ENCODE measurements around the gene TLE1.

Gene TLE1

GRCh38 chr9:81549500-81550206 lies 139.7 kb downstream of the TLE1 start:
- peak overlapping the region; percentile 76; the same call in 1 of the 2 replicates for H3K27ac ChIP-seq
- TF ChIP-seq ZFX (IDR thresholded peaks at IDR 0.05): no peak
- TF ChIP-seq, protein P1, sequence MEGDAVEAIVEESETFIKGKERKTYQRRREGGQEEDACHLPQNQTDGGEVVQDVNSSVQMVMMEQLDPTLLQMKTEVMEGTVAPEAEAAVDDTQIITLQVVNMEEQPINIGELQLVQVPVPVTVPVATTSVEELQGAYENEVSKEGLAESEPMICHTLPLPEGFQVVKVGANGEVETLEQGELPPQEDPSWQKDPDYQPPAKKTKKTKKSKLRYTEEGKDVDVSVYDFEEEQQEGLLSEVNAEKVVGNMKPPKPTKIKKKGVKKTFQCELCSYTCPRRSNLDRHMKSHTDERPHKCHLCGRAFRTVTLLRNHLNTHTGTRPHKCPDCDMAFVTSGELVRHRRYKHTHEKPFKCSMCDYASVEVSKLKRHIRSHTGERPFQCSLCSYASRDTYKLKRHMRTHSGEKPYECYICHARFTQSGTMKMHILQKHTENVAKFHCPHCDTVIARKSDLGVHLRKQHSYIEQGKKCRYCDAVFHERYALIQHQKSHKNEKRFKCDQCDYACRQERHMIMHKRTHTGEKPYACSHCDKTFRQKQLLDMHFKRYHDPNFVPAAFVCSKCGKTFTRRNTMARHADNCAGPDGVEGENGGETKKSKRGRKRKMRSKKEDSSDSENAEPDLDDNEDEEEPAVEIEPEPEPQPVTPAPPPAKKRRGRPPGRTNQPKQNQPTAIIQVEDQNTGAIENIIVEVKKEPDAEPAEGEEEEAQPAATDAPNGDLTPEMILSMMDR (conservative IDR thresholded peaks at IDR 0.05): no peak

DNA sequence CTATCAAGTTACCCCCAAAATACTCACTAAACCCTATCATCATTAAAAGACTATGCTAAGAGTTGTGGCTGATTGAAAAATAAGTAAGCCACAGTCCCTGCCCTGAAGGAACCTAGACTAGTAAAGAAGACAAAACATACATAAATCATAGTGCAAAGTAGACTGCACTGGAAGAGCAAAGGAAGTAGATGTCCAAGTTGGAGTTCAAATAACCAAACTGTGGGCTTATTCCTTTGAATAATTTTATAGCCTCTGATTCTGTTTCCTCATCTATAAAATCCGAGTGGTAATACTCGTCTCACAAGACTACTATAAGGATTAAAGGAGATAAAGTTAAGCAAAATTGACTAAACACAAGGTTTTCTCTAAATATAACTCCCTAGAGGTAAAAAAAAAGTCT lies 140.4 kb downstream of the TLE1 start:
- TF ChIP-seq, protein P1 (conservative IDR thresholded peaks at IDR 0.05): no peak
- TF ChIP-seq ZFX (IDR thresholded peaks at IDR 0.05): no peak

DNA sequence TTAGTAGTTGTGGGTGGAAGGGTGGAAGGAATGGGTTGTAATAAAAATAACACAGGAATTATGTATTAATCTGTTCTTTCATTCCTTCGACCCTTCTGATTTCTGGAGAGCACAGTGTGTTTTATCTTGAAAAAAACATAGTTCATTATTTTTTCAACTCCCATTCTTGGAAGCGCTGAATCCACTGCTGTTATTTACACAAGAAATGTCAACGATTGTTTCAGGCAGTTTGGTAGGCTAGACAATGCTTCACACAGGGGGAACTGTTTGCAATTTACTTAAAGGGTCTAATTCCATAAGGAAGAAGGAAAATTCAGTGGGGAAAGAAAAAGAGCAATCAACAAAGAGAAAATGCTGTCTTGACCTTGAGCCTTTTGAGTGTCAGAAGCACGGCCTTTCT lies 142.9 kb downstream of the TLE1 start:
- TF ChIP-seq, protein P1 (conservative IDR thresholded peaks at IDR 0.05): no peak
- no peak for TF ChIP-seq ZFX (IDR thresholded peaks at IDR 0.05)
- no peak overlapping the region for H3K27ac ChIP-seq

More for the DNA sequence above, 140.4 kb downstream of the TLE1 start:
- no peak overlapping the region for H3K27ac ChIP-seq

DNA sequence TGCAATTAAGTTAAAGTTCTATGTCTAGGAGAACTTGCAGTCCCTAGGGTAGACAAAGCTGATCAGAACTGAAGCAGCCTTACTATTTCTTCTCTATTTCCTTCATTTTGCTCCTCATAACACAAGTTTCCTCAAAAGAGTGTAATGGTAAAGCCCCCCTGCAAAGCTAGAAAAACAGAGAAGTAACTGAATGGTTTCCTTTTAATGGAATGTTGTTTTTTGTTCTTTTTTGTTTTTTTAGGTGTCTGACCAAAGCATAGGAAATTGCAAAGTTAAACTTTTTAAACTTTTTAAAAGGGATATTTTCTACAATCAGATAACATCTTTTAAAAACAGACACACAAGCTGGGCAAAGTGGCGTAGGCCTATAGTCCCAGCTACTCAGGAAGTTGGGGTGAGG lies 145.7 kb downstream of the TLE1 start:
- TF ChIP-seq ZFX (IDR thresholded peaks at IDR 0.05): no peak
- TF ChIP-seq, protein P1 (conservative IDR thresholded peaks at IDR 0.05): no peak
- H3K27ac ChIP-seq: no peak overlapping the region

- TF ChIP-seq, protein P1 (conservative IDR thresholded peaks at IDR 0.05): no peak
- TF ChIP-seq ZFX (IDR thresholded peaks at IDR 0.05): no peak
- H3K27ac ChIP-seq: no peak overlapping the region
These were observed 147.0 kb downstream of the TLE1 start for GRCh38 chr9:81542118-81542889.

DNA sequence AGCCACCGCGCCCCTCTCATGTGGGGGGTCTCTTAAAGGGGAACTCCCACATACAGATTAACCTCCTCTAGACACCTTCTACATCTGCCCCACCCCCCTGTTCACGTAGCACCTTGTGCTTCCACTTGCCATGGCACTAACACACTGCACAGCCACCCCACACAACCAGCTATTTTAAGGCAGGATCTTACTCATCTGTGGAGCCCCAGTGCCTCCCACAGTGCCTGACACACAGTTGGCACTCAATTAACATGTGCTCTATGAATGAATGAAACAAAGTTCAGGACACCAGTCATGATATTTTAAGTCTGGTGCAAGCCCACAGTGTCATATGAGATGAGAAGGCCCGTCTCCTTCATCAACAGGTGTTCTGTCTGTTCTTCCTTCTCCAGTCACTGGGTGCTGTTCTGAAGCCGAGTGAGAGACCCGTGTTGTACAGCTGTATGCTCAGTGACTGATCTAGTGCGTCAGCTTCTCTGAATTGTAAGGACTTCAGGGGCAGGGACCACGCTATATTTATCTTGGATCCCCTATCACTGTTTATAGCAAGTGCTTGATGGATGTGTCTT lies 149.1 kb downstream of the TLE1 start:
- H3K27ac ChIP-seq: no peak overlapping the region
- TF ChIP-seq, protein P1 (conservative IDR thresholded peaks at IDR 0.05): no peak
- no peak for TF ChIP-seq ZFX (IDR thresholded peaks at IDR 0.05)

DNA sequence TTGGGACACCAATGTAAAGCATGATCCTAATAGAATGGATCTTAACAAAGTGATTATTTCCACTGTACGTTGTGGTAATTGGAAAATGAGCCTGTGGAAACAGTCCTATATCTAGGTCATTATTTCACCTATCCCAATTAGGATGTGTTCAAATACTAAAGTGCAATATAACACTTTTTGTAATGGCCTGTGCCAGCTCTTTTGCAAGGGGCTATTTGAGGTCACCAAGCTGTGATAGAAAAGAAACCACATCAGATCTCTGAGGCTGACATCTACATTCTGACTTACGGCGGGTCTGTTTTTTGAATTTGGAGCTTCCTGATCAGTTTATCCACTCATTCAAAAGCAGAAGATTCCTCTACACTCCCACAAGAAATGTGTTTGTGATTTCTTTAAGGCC lies 150.0 kb downstream of the TLE1 start:
- H3K27ac ChIP-seq: no peak overlapping the region
- TF ChIP-seq, protein P1 (conservative IDR thresholded peaks at IDR 0.05): no peak
- no peak for TF ChIP-seq ZFX (IDR thresholded peaks at IDR 0.05)
